B cell (primary cell): ENCODE results near the gene SLC9A7. TPM values are rescaled to one million over a fixed set of nuclear protein-coding genes. Genes with fewer than 3 reads are reported as not detected.

ENCODE experiments used
- ATAC-seq: fragments of 200-7000 bp; cut with Tn5 transposase; one replicate; pipeline ENCODE4 v1.10.0; 2021; ENCODE audit warnings: low read depth, mild to moderate bottlenecking, moderate number of reproducible peaks, moderate library complexity
- CTCF ChIA-PET: fragments of 350-600 bp; sonication (Branson Sonifier 250); formaldehyde crosslinking; loops from one replicate; lab custom pipeline; 2021; ENCODE audit warnings: antibody characterized with exemption, inconsistent platforms; lab: Charles Lee
- POLR2A ChIA-PET: fragments of 350-600 bp; sonication (Branson Sonifier 250); formaldehyde crosslinking; loops from one replicate; lab custom pipeline; 2021; ENCODE audit warnings: antibody characterized with exemption; lab: Charles Lee
- DNase-seq: peaks from one replicate; pipeline ENCODE4 v3.0.0; 2013
- H2AFZ ChIP-seq: 2 replicates; pipeline ENCODE4 v1.6.1; 2012; ENCODE audit warnings: mild to moderate bottlenecking, low read depth, low read length; ENCODE audit not compliant: insufficient read depth, poor library complexity, severe bottlenecking
- H3K27ac ChIP-seq, 2 donors: 1 replicate in 1 of 2; 2 replicates in 1 of 2; pipeline ENCODE4 v1.5.1; 2012 to 2013; ENCODE audit warnings: low read length in 2 of 2, mild to moderate bottlenecking in 2 of 2, moderate library complexity in 1 of 2
- H3K27me3 ChIP-seq, 4 experiments: fragments of 200-600 bp in 1 of 4; sonication (generic) in 1 of 4; replicated peaks in 1 of 4; 1 replicate in 2 of 4; 2 replicates in 2 of 4; pipeline versions ENCODE4 v1.6.1 to v1.7.0; 2013 to 2016; ENCODE audit warnings: low read length in 3 of 4, mild to moderate bottlenecking in 2 of 4, mixed read lengths in 1 of 4, moderate library complexity in 1 of 4; ENCODE audit not compliant: insufficient read depth in 4 of 4, control insufficient read depth in 3 of 4; ENCODE audit errors: control extremely low read depth in 1 of 4
- H3K36me3 ChIP-seq, 2 experiments: replicated peaks in 1 of 2; 1 replicate in 1 of 2; 2 replicates in 1 of 2; pipeline versions ENCODE4 v1.6.1 to v1.7.1; 2013; ENCODE audit warnings: low read length in 1 of 2; ENCODE audit not compliant: insufficient read depth in 2 of 2, control insufficient read depth in 1 of 2; ENCODE audit errors: control extremely low read depth in 1 of 2, extremely low read depth in 1 of 2
- H3K4me1 ChIP-seq, 2 donors: fragments of 200-600 bp in 1 of 2; sonication (generic) in 1 of 2; 1 replicate in 1 of 2; 2 replicates in 1 of 2; pipeline versions ENCODE4 v1.5.1 to v1.6.1; 2013 to 2017; ENCODE audit warnings: low read length in 2 of 2; ENCODE audit not compliant: control insufficient read depth in 2 of 2, insufficient read depth in 2 of 2
- H3K4me2 ChIP-seq: replicated peaks from 2 replicates; pipeline ENCODE3; 2012; ENCODE audit warnings: mild to moderate bottlenecking, low read depth, low read length; ENCODE audit not compliant: poor library complexity, severe bottlenecking
- H3K4me3 ChIP-seq, 5 experiments: fragments of 200-600 bp in 1 of 5; sonication (generic) in 1 of 5; 1 replicate in 3 of 5; 2 replicates in 2 of 5; pipeline versions ENCODE4 v1.5.1 to v1.7.0; 2011 to 2016; ENCODE audit warnings: low read length in 4 of 5, mild to moderate bottlenecking in 4 of 5, low read depth in 2 of 5, control low read depth in 1 of 5, moderate library complexity in 1 of 5; ENCODE audit not compliant: insufficient read depth in 1 of 5; ENCODE audit errors: control extremely low read depth in 1 of 5, extremely low read depth in 1 of 5
- H3K79me2 ChIP-seq: fragments of 200-600 bp; sonication (generic); one replicate; pipeline ENCODE4 v1.6.0; 2016; ENCODE audit warnings: low read length; ENCODE audit not compliant: control insufficient read depth, insufficient read depth
- H3K9ac ChIP-seq: fragments of 200-600 bp; sonication (generic); 2 replicates; pipeline ENCODE4 v1.6.1; 2017; ENCODE audit warnings: mild to moderate bottlenecking, low read length, moderate library complexity
- H3K9me3 ChIP-seq, 3 donors: one replicate each; pipeline versions ENCODE4 v1.6.1 to v1.7.1; 2013; ENCODE audit warnings: low read length in 2 of 3; ENCODE audit not compliant: control insufficient read depth in 2 of 3, insufficient read depth in 1 of 3; ENCODE audit errors: control extremely low read depth in 1 of 3
- H4K20me1 ChIP-seq: 2 replicates; pipeline ENCODE4 v1.6.0; 2012; ENCODE audit warnings: mild to moderate bottlenecking, low read length; ENCODE audit not compliant: insufficient read depth, control insufficient read depth, poor library complexity, severe bottlenecking
- H3K27ac Mint-ChIP-seq: one replicate; pipeline ENCODE4 v1.8.0; 2021; ENCODE audit warnings: mixed read lengths
- H3K27me3 Mint-ChIP-seq: one replicate; pipeline ENCODE4 v1.8.0; 2021; ENCODE audit warnings: mixed read lengths
- H3K4me1 Mint-ChIP-seq: one replicate; pipeline ENCODE4 v1.8.0; 2021; ENCODE audit warnings: mixed read lengths
- H3K4me3 Mint-ChIP-seq: one replicate; pipeline ENCODE4 v1.8.0; 2021; ENCODE audit warnings: mixed read lengths
- H3K9me3 Mint-ChIP-seq: one replicate; pipeline ENCODE4 v1.8.0; 2022; ENCODE audit warnings: mixed read lengths; ENCODE audit not compliant: insufficient read depth
- CTCF ChIP-seq: fragments of 200-600 bp; IDR thresholded peaks from one replicate; pipeline ENCODE4 v1.8.0; 2022; ENCODE audit warnings: antibody characterized with exemption, mild to moderate bottlenecking
- EZH2 ChIP-seq: IDR thresholded peaks from 2 replicates; pipeline ENCODE4 v1.6.1; 2012; ENCODE audit warnings: borderline replicate concordance, low read depth, mild to moderate bottlenecking, moderate library complexity, low read length; ENCODE audit not compliant: insufficient read depth, poor library complexity, severe bottlenecking
- WGBS: methylation state at CpG from one replicate; pipeline ENCODE4 v1.1.5; 2013; ENCODE audit warnings: missing lambda C conversion rate; ENCODE audit not compliant: insufficient coverage; 5-methylcytosine and 5-hydroxymethylcytosine counted together
- intact Hi-C: fragments of 100-400 bp; cut with micrococcal nuclease; formaldehyde crosslinking; loops from one replicate; pipeline ENCODE4 v1.10.0; 2022
- polyA plus RNA-seq: library from polyadenylated mRNA; depleted of rRNA; stranded (reverse); fragments of >200 nt; gene quantifications from 2 replicates; pipeline ENCODE4 v1.2.3, GENCODE V29; 2012
- total RNA-seq, 2 donors: library from RNA; stranded (reverse); fragments of 120-200 nt in 1 of 2; gene quantifications; 1 replicate in 1 of 2; 2 replicates in 1 of 2; pipeline versions ENCODE4 v1.2.3 to v1.2.4, GENCODE V29; 2013 to 2022

The SLC9A7 gene
- total and polyA plus RNA-seq, 2 donors (not counting 1 experiment from before 2014, with no cell fraction given), result 24.9 to 53.2 TPM

- TF ChIP-seq CTCF (no peak), EZH2 (no peak)
- WGBS, result 2% methylated on average over 89 of the region's 90 CpGs
- Mint-ChIP-seq H3K27me3 (no peaks in the 10 kb centered on the region), H3K27ac (peak overlapping the region; percentile 89), H3K9me3 (no peaks in the 10 kb centered on the region), H3K4me3 (peak overlapping the region; percentile 82), H3K4me1 (peaks cover 37% of the 10 kb centered on the region)
- POLR2A ChIA-PET, result interaction anchor here (1.4 kb wide), 1 partner anchor 52 kb away, joined by 4 read pairs; no protein-coding TSS in a partner anchor
- H3K4me1 ChIP-seq, result peaks cover 17 to 35% of the 10 kb centered on the region in 2 donors
- peak overlapping the region; percentile 81 for H2AFZ ChIP-seq
- H4K20me1 ChIP-seq, result no peaks in the 10 kb centered on the region
- CTCF ChIA-PET, result no interaction called here
- no peak overlapping the region for H3K27ac ChIP-seq
- no peaks in the 10 kb centered on the region for H3K79me2 ChIP-seq
- intact Hi-C loops, result loop anchor here (1.0 to 5.0 kb wide), 2 partner anchors 30 to 52 kb away; partner anchors contain the start of gene ZNF674
- peaks cover 0 to 5% (median 0%) of the 10 kb centered on the region in 4 experiments for H3K27me3 ChIP-seq
- DNase-seq (peak; percentile 69), ATAC-seq (no peak)
- peak overlapping the region; percentile 68 for H3K4me2 ChIP-seq
- no peaks in the 10 kb centered on the region for H3K36me3 ChIP-seq
- H3K4me3 ChIP-seq, result peak overlapping the region; percentile 15 to 64 (median 57)
- H3K9ac ChIP-seq, result peak overlapping the region; percentile 51
- no peaks in the 10 kb centered on the region for H3K9me3 ChIP-seq
Measured at GRCh38 chrX:46574774-46575381, 184.0 kb downstream of the SLC9A7 start.
